Gastrocnemius medialis (tissue), 4 donors: ENCODE results near the gene CACNB1. TPM values are rescaled to one million over a fixed set of nuclear protein-coding genes. Genes with fewer than 3 reads are reported as not detected.

Experiments
- ATAC-seq, 2 donors: fragments of 150-250 bp; one replicate each; pipeline ENCODE4 v1.9.1; 2016
- DNase-seq, 2 donors: peaks; one replicate each; pipeline ENCODE4 v3.0.0-alpha.2; 2019
- H3K27ac ChIP-seq, 4 donors: fragments of 200-600 bp; sonication (generic); 1 replicate in 1 of 4; 2 replicates in 3 of 4; pipeline ENCODE4 v1.5.1; 2016 to 2018; ENCODE audit warnings: mild to moderate bottlenecking in 2 of 4, moderate library complexity in 1 of 4
- H3K27me3 ChIP-seq, 3 donors: fragments of 200-600 bp; sonication (generic) in 2 of 3; 1 replicate in 1 of 3; 2 replicates in 2 of 3; pipeline versions ENCODE4 v1.5.1 to v1.6.0; 2016 to 2019; ENCODE audit warnings: mild to moderate bottlenecking in 1 of 3, moderate library complexity in 1 of 3
- H3K36me3 ChIP-seq, 2 donors: fragments of 200-600 bp; sonication (generic) in 1 of 2; one replicate each; pipeline ENCODE4 v1.5.1; 2017 to 2018
- H3K4me1 ChIP-seq, 2 donors: fragments of 200-600 bp; sonication (generic) in 1 of 2; one replicate each; pipeline ENCODE4 v1.5.1; 2016 to 2017; ENCODE audit warnings: mild to moderate bottlenecking in 2 of 2
- H3K4me3 ChIP-seq, 4 donors: fragments of 200-600 bp; sonication (generic) in 3 of 4; 1 replicate in 1 of 4; 2 replicates in 3 of 4; pipeline ENCODE4 v1.5.1; 2016 to 2019; ENCODE audit warnings: mild to moderate bottlenecking in 2 of 4
- H3K9me3 ChIP-seq, 3 donors: fragments of 200-600 bp; sonication (generic) in 2 of 3; 1 replicate in 1 of 3; 2 replicates in 2 of 3; pipeline ENCODE4 v1.5.1; 2016 to 2019
- POLR2A ChIP-seq, 2 donors: fragments of 450-650 bp; IDR thresholded peaks; one replicate each; pipeline ENCODE4 v1.6.1; 2017; ENCODE audit warnings: antibody characterized with exemption in 2 of 2, mild to moderate bottlenecking in 2 of 2, moderate library complexity in 2 of 2
- in situ Hi-C, 4 donors: fragments of 200-750 bp; cut with MboI; loops; one replicate each; pipeline versions ENCODE4 v1.15.0 to v1.8.0; 2017; ENCODE audit warnings: low sequenced_read_pairs in 4 of 4
- intact Hi-C: fragments of 100-400 bp; cut with DNase I; formaldehyde crosslinking; loops from one replicate; pipeline ENCODE4 v1.15.1; 2023; ENCODE audit warnings: low total_unique reads
- total RNA-seq, 4 donors: library from RNA; depleted of rRNA; stranded (reverse); fragments of >200 nt; gene quantifications; one replicate each; pipeline versions ENCODE4 v1.1.0 to v1.2.3, GENCODE V29; 2016
- TF ChIP-seq, protein P1 (sequence below), 5 experiments: fragments of 450-650 bp in 3 of 5; fragments of 200-600 bp in 2 of 5; sonication (generic) in 2 of 5; IDR thresholded peaks in 4 of 5; conservative IDR thresholded peaks in 1 of 5; 1 replicate in 4 of 5; 2 replicates in 1 of 5; pipeline ENCODE4 v1.5.1; 2016 to 2019; ENCODE audit warnings: antibody characterized with exemption in 5 of 5, mild to moderate bottlenecking in 3 of 5, moderate library complexity in 3 of 5

The CACNB1 gene
- total RNA-seq, 4 donors from 2014 or later = 236 to 432 (median 340) TPM

DNA sequence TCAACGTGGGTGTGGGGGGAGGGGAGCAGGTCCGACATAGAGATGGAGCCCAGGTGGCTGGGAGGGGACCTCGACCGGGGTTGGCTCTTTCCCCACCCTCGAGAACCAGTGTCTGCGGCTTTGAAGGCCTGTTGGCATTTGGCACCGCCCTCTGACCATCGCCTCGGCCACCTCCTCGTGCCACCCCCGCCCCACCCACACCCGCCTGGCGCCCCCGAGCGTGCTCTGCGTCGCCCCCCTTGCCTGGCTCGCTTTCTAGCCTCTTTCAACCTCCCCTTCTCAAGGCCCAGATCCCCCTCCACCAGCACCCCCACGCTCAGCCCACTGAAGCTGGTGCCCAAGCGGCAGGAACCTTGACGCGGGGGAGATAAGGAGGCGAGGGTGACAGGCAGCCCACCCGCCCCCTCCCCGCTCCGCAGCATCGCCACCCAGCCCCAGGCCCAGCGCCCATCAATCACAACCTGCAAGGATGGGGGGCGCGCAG lies 619 bp downstream of the CACNB1 start:
- peak; percentile 72 to 85 for DNase-seq
- Histone ChIP-seq H3K9me3 (no peaks in the 10 kb centered on the region), H3K4me3 (peak overlapping the region; percentile 62 to 95 (median 87)), H3K27me3 (no peaks in the 10 kb centered on the region), H3K36me3 (peaks cover 0 to 9% of the 10 kb centered on the region in 2 donors), H3K27ac (peak overlapping the region; percentile 87 to 99 (median 94)), H3K4me1 (peaks cover 61 to 67% of the 10 kb centered on the region in 2 donors)
- in situ Hi-C loops = no loop called here
- TF ChIP-seq, protein P1, sequence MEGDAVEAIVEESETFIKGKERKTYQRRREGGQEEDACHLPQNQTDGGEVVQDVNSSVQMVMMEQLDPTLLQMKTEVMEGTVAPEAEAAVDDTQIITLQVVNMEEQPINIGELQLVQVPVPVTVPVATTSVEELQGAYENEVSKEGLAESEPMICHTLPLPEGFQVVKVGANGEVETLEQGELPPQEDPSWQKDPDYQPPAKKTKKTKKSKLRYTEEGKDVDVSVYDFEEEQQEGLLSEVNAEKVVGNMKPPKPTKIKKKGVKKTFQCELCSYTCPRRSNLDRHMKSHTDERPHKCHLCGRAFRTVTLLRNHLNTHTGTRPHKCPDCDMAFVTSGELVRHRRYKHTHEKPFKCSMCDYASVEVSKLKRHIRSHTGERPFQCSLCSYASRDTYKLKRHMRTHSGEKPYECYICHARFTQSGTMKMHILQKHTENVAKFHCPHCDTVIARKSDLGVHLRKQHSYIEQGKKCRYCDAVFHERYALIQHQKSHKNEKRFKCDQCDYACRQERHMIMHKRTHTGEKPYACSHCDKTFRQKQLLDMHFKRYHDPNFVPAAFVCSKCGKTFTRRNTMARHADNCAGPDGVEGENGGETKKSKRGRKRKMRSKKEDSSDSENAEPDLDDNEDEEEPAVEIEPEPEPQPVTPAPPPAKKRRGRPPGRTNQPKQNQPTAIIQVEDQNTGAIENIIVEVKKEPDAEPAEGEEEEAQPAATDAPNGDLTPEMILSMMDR (IDR thresholded peaks at IDR 0.05 in 4 of 5, conservative IDR thresholded peaks at IDR 0.05 in 1 of 5) = no peak
- TF ChIP-seq POLR2A (IDR thresholded peaks at IDR 0.05) = no peak
- peak; percentile 5 to 6 for ATAC-seq
- intact Hi-C loops = loop anchor here (10.0 kb wide), 2 partner anchors 468 to 1148 kb away; partner anchors contain the start of genes PNMT and TCAP

DNA sequence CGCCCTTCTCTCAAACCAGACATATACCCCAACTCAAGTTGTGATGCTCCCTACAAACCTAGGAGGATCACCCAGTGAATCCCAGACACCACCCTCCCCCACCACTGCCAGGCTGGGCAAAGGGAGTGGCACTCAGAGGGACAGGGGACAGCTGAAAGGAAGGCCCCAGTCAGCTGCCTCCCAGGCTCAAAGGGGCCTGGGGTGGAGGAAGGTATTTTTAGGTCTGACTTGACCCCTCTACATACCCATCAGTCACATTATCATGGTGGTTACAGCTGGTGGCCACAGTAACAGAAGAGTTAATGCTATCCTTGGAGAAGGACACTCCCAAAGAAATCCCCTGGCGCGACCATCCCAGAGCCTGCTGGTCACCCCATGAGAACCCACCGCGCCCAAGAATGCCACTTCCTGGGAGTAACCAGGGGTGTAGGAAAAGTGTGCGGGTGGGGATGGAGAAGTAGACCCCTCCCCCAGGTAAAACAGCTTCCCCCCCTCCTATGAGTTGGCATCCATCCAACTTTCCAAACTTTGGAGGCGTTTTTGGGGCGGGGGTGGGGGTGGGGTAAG lies 1.1 kb downstream of the CACNB1 start:
- in situ Hi-C loops (no loop called here), intact Hi-C loops (loop anchor here (10.0 kb wide), 2 partner anchors 468 to 1148 kb away; partner anchors contain the start of genes PNMT and TCAP)
- Histone ChIP-seq H3K4me3 (peak overlapping the region; percentile 62 to 95 (median 87)), H3K27me3 (no peaks in the 10 kb centered on the region), H3K36me3 (peaks cover 0 to 4% of the 10 kb centered on the region in 2 donors), H3K9me3 (no peaks in the 10 kb centered on the region), H3K27ac (peak overlapping the region; percentile 87 to 99 (median 94)), H3K4me1 (peaks cover 59 to 66% of the 10 kb centered on the region in 2 donors)
- TF ChIP-seq POLR2A (IDR thresholded peaks at IDR 0.05) = peak; percentile 71 to 75
- TF ChIP-seq, protein P1 (IDR thresholded peaks at IDR 0.05 in 4 of 5, conservative IDR thresholded peaks at IDR 0.05 in 1 of 5) = no peak
- ATAC-seq = peak; percentile 17 to 26
- DNase-seq = peak; percentile 71 to 91

DNA sequence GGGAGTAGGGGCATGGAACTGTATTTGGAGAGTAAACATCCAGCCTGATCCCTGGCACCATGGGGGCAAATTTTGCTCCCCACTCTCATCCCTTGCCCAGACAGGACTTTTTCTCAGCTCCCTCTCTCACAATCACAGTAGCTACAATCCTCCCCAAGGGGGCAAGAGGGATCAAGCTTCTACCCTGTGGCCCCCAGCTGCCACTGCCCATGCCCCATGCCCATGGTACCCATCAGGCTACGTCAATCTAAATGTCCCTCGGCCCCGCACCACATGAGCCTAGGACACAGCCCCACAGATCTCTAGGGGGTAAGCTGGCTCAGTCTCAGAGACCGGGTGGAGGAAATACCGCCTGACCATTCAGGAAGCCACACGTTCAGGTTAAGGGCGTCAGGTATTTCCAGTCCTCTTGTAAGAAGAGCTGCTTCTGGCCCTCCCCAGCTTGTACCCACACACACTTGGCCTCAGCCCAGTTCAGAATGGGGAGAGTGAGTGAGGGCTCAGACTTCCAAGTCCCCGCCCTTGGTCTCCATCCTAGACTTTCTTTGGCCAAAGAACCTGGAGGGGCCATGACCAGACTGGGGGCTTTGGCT lies 1.8 kb downstream of the CACNB1 start:
- no peaks in the 10 kb centered on the region for H3K36me3 ChIP-seq
- H3K27ac ChIP-seq = peak overlapping the region; percentile 87 to 99 (median 94)
- TF ChIP-seq POLR2A (IDR thresholded peaks at IDR 0.05) = no peak
- TF ChIP-seq, protein P1 (IDR thresholded peaks at IDR 0.05 in 4 of 5, conservative IDR thresholded peaks at IDR 0.05 in 1 of 5) = no peak
- H3K27me3 ChIP-seq = no peaks in the 10 kb centered on the region
- intact Hi-C loops (loop anchor here (10.0 kb wide), 2 partner anchors 469 to 1149 kb away; partner anchors contain the start of genes PNMT and TCAP), in situ Hi-C loops (no loop called here)
- DNase-seq = peak in 1 of 2 donors; percentile 80
- H3K9me3 ChIP-seq = no peaks in the 10 kb centered on the region
- peaks cover 58 to 68% of the 10 kb centered on the region in 2 donors for H3K4me1 ChIP-seq
- peak in 1 of 2 donors; percentile 2 for ATAC-seq
- H3K4me3 ChIP-seq = peak overlapping the region; percentile 33 to 95 (median 64)

DNA sequence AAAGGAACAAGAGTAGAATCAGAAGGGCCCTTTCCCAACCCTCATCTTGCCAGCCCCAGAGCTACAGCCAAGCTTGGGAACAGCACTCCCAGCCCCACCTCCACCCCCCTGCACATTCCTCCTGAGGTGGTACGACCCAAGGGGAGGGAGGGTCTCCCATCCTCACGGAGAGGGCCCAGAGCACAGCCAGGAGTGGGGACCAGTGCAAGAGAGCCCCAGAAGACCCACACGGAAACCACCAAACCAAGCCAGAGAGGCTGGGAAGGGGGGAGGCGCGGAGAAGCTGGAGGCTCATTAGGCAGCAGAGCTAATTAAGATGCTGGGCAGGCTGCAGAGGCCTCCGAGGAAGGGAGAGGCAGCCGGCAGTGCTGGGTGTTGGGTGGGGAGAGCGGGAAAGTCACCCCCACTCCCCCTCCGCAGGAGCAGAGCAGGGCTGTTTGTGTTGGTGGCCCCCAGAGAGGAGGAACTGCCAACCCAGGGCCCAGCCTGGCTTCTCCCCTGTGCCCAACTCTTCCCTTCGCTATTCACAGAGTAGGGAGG lies 2.4 kb downstream of the CACNB1 start:
- TF ChIP-seq, protein P1 (IDR thresholded peaks at IDR 0.05 in 4 of 5, conservative IDR thresholded peaks at IDR 0.05 in 1 of 5) = no peak
- no peak for TF ChIP-seq POLR2A (IDR thresholded peaks at IDR 0.05)
- Histone ChIP-seq H3K27me3 (no peaks in the 10 kb centered on the region), H3K27ac (peak overlapping the region; percentile 87 to 99 (median 94)), H3K4me3 (peak overlapping the region; percentile 33 to 95 (median 64)), H3K4me1 (peaks cover 63 to 74% of the 10 kb centered on the region in 2 donors), H3K36me3 (peaks cover 0 to 4% of the 10 kb centered on the region in 2 donors), H3K9me3 (no peaks in the 10 kb centered on the region)
- ATAC-seq (no peak), DNase-seq (no peak)
- in situ Hi-C loops = no loop called here
- intact Hi-C loops = loop anchor here (10.0 kb wide), 2 partner anchors 470 to 1150 kb away; partner anchors contain the start of genes PNMT and TCAP
